Lung microvascular endothelial cell (primary cell): ENCODE results near the gene NOXO1. TPM values are rescaled to one million over a fixed set of nuclear protein-coding genes. Genes with fewer than 3 reads are reported as not detected.

Experiments used
- DNase-seq, 2 donors: peaks; one replicate each; pipeline versions ENCODE4 v3.0.0 to v3.0.0-alpha.2; 2010; ENCODE audit warnings: low read depth in 2 of 2
- total RNA-seq: library from RNA; depleted of rRNA; stranded (reverse); fragments of >200 nt; gene quantifications from 2 replicates; pipeline ENCODE4 v1.2.1, GENCODE V29; 2014

NOXO1 gene
- total RNA-seq, 1 donor from 2014 or later = under 0.01 TPM

- no peak for DNase-seq
These were observed 1.8 kb downstream of the NOXO1 start for GRCh38 chr16:1979271-1980029.

- DNase-seq = no peak
These were observed 2.7 kb downstream of the NOXO1 start for GRCh38 chr16:1978476-1979120.

- DNase-seq = no peak
These were observed 3.4 kb downstream of the NOXO1 start for GRCh38 chr16:1977875-1978268.

- no peak for DNase-seq
These were observed 4.1 kb downstream of the NOXO1 start for GRCh38 chr16:1976951-1977874.

GRCh38 chr16:1976216-1976520 is 5.1 kb downstream of the NOXO1 start:
- DNase-seq = no peak

- no peak for DNase-seq
These were observed 5.6 kb downstream of the NOXO1 start for GRCh38 chr16:1975432-1976215.

- no peak for DNase-seq
These were observed 6.9 kb downstream of the NOXO1 start for GRCh38 chr16:1974157-1975070.

- no peak for DNase-seq
These were observed 7.7 kb downstream of the NOXO1 start for GRCh38 chr16:1973461-1974156.

- peak in 1 of 2 donors; percentile 27 for DNase-seq
These were observed 8.8 kb downstream of the NOXO1 start for GRCh38 chr16:1972490-1972877.

GRCh38 chr16:1971796-1972489 is 9.3 kb downstream of the NOXO1 start, which contains the start of gene TBL3:
Gene TBL3, plus strand, starts transcription at chr16:1972053. Its CDS starts 112 bp downstream, at chr16:1972165.
- DNase-seq = peak; percentile 96 to 97

- DNase-seq = no peak
These were observed 12.9 kb downstream of the NOXO1 start for GRCh38 chr16:1968146-1968953.

- DNase-seq = no peak
These were observed 14.8 kb downstream of the NOXO1 start, which contains the start of gene RNF151 for GRCh38 chr16:1966460-1966859. Gene RNF151, plus strand, starts transcription at chr16:1966856. Its CDS starts 26 bp downstream, at chr16:1966882.

- no peak for DNase-seq
These were observed 15.8 kb downstream of the NOXO1 start for GRCh38 chr16:1965396-1966001.

GRCh38 chr16:1964506-1965395 is 16.5 kb downstream of the NOXO1 start, which contains the start of gene RPS2:
Gene RPS2, minus strand, starts transcription at chr16:1964826. Its CDS starts 201 bp downstream, at chr16:1964625.
- peak; percentile 99 for DNase-seq

GRCh38 chr16:1963806-1964505 is 17.3 kb downstream of the NOXO1 start:
- peak; percentile 47 to 68 for DNase-seq
